Gastrocnemius medialis (tissue), 4 donors: Measurements from ENCODE around the gene SNORC. TPM values are rescaled to one million over a fixed set of nuclear protein-coding genes. Genes with fewer than 3 reads are reported as not detected.

Experiments
- ATAC-seq, 2 donors: fragments of 150-250 bp; one replicate each; pipeline ENCODE4 v1.9.1; 2016
- DNase-seq, 2 donors: peaks; one replicate each; pipeline ENCODE4 v3.0.0-alpha.2; 2019
- H3K27ac ChIP-seq, 4 donors: fragments of 200-600 bp; sonication (generic); 1 replicate in 1 of 4; 2 replicates in 3 of 4; pipeline ENCODE4 v1.5.1; 2016 to 2018; ENCODE audit warnings: mild to moderate bottlenecking in 2 of 4, moderate library complexity in 1 of 4
- H3K27me3 ChIP-seq, 3 donors: fragments of 200-600 bp; sonication (generic) in 2 of 3; 1 replicate in 1 of 3; 2 replicates in 2 of 3; pipeline versions ENCODE4 v1.5.1 to v1.6.0; 2016 to 2019; ENCODE audit warnings: mild to moderate bottlenecking in 1 of 3, moderate library complexity in 1 of 3
- H3K36me3 ChIP-seq, 2 donors: fragments of 200-600 bp; sonication (generic) in 1 of 2; one replicate each; pipeline ENCODE4 v1.5.1; 2017 to 2018
- H3K4me1 ChIP-seq, 2 donors: fragments of 200-600 bp; sonication (generic) in 1 of 2; one replicate each; pipeline ENCODE4 v1.5.1; 2016 to 2017; ENCODE audit warnings: mild to moderate bottlenecking in 2 of 2
- H3K4me3 ChIP-seq, 4 donors: fragments of 200-600 bp; sonication (generic) in 3 of 4; 1 replicate in 1 of 4; 2 replicates in 3 of 4; pipeline ENCODE4 v1.5.1; 2016 to 2019; ENCODE audit warnings: mild to moderate bottlenecking in 2 of 4
- H3K9me3 ChIP-seq, 3 donors: fragments of 200-600 bp; sonication (generic) in 2 of 3; 1 replicate in 1 of 3; 2 replicates in 2 of 3; pipeline ENCODE4 v1.5.1; 2016 to 2019
- POLR2A ChIP-seq, 2 donors: fragments of 450-650 bp; IDR thresholded peaks; one replicate each; pipeline ENCODE4 v1.6.1; 2017; ENCODE audit warnings: antibody characterized with exemption in 2 of 2, mild to moderate bottlenecking in 2 of 2, moderate library complexity in 2 of 2
- in situ Hi-C, 4 donors: fragments of 200-750 bp; cut with MboI; loops; one replicate each; pipeline versions ENCODE4 v1.15.0 to v1.8.0; 2017; ENCODE audit warnings: low sequenced_read_pairs in 4 of 4
- intact Hi-C: fragments of 100-400 bp; cut with DNase I; formaldehyde crosslinking; loops from one replicate; pipeline ENCODE4 v1.15.1; 2023; ENCODE audit warnings: low total_unique reads
- total RNA-seq, 4 donors: library from RNA; depleted of rRNA; stranded (reverse); fragments of >200 nt; gene quantifications; one replicate each; pipeline versions ENCODE4 v1.1.0 to v1.2.3, GENCODE V29; 2016
- TF ChIP-seq, protein P1 (sequence below), 5 experiments: fragments of 450-650 bp in 3 of 5; fragments of 200-600 bp in 2 of 5; sonication (generic) in 2 of 5; IDR thresholded peaks in 4 of 5; conservative IDR thresholded peaks in 1 of 5; 1 replicate in 4 of 5; 2 replicates in 1 of 5; pipeline ENCODE4 v1.5.1; 2016 to 2019; ENCODE audit warnings: antibody characterized with exemption in 5 of 5, mild to moderate bottlenecking in 3 of 5, moderate library complexity in 3 of 5

Gene SNORC
- total RNA-seq, 4 donors from 2014 or later: 0.12 to 4.1 (median 1.1) TPM

DNA sequence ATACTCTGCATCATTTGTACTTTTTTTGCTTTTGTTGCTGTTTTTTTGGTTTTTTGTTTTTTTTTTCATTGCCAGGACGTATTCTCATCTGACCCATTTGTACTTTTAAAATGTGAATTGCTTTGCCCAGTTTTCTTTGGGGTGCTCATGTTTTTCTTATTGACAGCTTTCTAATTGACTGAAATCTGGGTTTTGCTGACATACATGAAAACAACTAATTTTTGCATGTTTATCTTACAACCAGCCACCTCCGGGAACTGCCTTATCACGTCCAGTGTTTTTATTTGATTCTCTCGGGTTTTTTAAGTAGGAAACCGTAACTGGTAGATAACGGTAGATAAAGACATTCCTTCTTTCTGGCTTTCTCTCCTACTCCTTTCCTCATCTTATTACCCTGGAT, 38.6 kb downstream of the SNORC start:
- no peaks in the 10 kb centered on the region for H3K4me1 ChIP-seq
- H3K4me3 ChIP-seq: no peak overlapping the region
- no peak overlapping the region for H3K27ac ChIP-seq
- DNase-seq: no peak
- no peaks in the 10 kb centered on the region for H3K9me3 ChIP-seq
- TF ChIP-seq, protein P1, sequence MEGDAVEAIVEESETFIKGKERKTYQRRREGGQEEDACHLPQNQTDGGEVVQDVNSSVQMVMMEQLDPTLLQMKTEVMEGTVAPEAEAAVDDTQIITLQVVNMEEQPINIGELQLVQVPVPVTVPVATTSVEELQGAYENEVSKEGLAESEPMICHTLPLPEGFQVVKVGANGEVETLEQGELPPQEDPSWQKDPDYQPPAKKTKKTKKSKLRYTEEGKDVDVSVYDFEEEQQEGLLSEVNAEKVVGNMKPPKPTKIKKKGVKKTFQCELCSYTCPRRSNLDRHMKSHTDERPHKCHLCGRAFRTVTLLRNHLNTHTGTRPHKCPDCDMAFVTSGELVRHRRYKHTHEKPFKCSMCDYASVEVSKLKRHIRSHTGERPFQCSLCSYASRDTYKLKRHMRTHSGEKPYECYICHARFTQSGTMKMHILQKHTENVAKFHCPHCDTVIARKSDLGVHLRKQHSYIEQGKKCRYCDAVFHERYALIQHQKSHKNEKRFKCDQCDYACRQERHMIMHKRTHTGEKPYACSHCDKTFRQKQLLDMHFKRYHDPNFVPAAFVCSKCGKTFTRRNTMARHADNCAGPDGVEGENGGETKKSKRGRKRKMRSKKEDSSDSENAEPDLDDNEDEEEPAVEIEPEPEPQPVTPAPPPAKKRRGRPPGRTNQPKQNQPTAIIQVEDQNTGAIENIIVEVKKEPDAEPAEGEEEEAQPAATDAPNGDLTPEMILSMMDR (IDR thresholded peaks at IDR 0.05 in 4 of 5, conservative IDR thresholded peaks at IDR 0.05 in 1 of 5): no peak
- in situ Hi-C loops (no loop called here), intact Hi-C loops (no loop called here)
- no peak for ATAC-seq
- H3K27me3 ChIP-seq: peaks cover 0 to 10% (median 2%) of the 10 kb centered on the region in 3 donors
- no peaks in the 10 kb centered on the region for H3K36me3 ChIP-seq

DNA sequence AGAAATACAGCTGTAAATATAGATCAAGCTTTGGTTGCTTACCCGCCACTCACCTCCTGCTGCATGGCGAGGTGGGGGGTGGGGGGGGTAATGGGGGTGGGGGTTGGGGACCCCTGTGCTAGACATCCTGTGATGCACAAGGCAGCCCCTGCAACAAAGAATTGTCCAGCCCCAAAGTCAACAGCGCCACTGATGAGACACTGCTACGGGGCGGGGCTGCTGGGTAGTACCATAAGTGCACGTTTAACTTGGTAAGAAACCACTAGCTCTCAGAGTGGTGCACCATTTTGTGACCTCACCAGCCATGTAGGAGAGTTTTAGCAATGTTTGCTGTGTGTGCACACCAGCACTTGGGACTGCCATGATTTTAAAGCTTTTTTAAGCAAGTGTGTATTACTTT, 40.3 kb downstream of the SNORC start:
- Histone ChIP-seq H3K9me3 (no peaks in the 10 kb centered on the region), H3K4me3 (no peak overlapping the region), H3K4me1 (no peaks in the 10 kb centered on the region), H3K27ac (no peak overlapping the region), H3K36me3 (no peaks in the 10 kb centered on the region), H3K27me3 (peaks cover 0 to 10% (median 2%) of the 10 kb centered on the region in 3 donors)
- no peak for DNase-seq
- intact Hi-C loops: no loop called here
- in situ Hi-C loops: no loop called here
- ATAC-seq: no peak
- TF ChIP-seq, protein P1 (IDR thresholded peaks at IDR 0.05 in 4 of 5, conservative IDR thresholded peaks at IDR 0.05 in 1 of 5): no peak
- no peak for TF ChIP-seq POLR2A (IDR thresholded peaks at IDR 0.05)

DNA sequence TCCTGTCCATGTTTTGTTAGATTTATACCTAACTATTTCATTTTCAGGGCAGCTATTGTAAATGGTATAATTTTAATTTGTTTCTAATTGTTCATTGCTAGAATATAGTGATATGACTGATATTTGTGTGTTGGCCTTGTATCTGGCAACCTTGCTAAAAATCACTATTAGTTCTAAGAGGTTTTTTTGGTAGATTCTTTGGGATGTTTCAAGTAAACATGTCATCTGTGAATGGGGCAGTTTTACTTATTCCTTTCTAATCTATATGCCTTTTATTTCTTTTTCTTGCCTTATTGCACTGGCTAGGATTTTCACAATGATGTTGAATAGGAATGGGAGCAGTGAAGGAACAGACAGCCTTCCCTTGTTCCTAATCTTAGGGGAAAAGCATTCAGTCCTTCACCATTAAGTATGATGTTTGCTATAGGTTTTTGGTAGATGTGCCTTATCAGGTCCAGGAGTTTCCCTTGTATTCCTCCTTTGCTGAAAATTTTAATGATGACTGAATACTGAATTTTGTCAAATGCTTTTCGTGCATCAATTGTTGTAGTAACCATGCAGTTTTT, 41.7 kb downstream of the SNORC start:
- in situ Hi-C loops (no loop called here), intact Hi-C loops (no loop called here)
- DNase-seq (no peak), ATAC-seq (no peak)
- H3K9me3 ChIP-seq: no peaks in the 10 kb centered on the region
- H3K4me3 ChIP-seq: peak overlapping the region in 1 of 4 donors; percentile 18
- TF ChIP-seq, protein P1 (IDR thresholded peaks at IDR 0.05 in 4 of 5, conservative IDR thresholded peaks at IDR 0.05 in 1 of 5): no peak
- no peak for TF ChIP-seq POLR2A (IDR thresholded peaks at IDR 0.05)
- H3K27me3 ChIP-seq: peaks cover 0 to 10% (median 5%) of the 10 kb centered on the region in 3 donors
- H3K4me1 ChIP-seq: no peaks in the 10 kb centered on the region
- H3K36me3 ChIP-seq: no peaks in the 10 kb centered on the region
- no peak overlapping the region for H3K27ac ChIP-seq

DNA sequence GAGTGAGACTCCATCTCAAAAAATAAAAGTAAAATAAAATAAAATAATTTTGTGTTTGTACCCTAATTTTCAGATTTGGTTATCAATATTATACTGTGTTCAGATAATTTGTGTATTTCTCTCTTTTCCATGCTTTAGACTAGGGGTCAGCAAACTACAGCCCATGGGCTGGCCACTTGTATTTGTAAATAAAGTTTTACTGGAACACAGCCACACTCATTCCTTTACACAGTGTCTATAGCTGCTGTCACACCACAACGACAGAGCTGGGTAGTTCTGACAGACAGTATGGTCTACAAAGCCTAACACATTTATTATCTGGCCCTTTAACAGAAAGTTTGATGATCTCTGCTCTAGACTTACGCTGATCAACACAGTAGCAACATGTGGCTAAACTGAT, 43.8 kb downstream of the SNORC start:
- no peaks in the 10 kb centered on the region for H3K4me1 ChIP-seq
- H3K27me3 ChIP-seq: peaks cover 0 to 10% (median 8%) of the 10 kb centered on the region in 3 donors
- H3K4me3 ChIP-seq: no peak overlapping the region
- no peaks in the 10 kb centered on the region for H3K9me3 ChIP-seq
- no peak for TF ChIP-seq POLR2A (IDR thresholded peaks at IDR 0.05)
- TF ChIP-seq, protein P1 (IDR thresholded peaks at IDR 0.05 in 4 of 5, conservative IDR thresholded peaks at IDR 0.05 in 1 of 5): no peak
- in situ Hi-C loops (no loop called here), intact Hi-C loops (no loop called here)
- no peaks in the 10 kb centered on the region for H3K36me3 ChIP-seq
- ATAC-seq: no peak
- no peak overlapping the region for H3K27ac ChIP-seq
- DNase-seq: no peak

DNA sequence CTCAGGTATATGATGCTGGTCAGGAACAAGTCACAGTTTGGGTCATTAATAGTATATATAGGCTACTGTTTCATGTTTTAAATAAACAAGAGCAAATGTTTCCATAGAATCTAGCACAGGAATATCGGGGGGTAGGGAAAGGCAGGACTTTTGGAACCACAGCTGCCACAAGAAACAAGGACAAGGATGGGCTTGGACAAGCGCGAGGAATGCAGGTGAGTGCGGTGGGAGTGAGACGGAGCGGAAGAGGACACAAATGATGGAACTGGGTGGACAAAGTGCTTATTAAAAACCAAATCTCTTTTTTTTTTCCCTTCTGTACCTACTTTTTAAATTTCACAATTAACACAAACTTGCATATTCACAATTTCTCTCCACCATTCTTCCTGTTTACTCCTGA, 49.1 kb downstream of the SNORC start:
- H3K27me3 ChIP-seq: peaks cover 0 to 15% (median 4%) of the 10 kb centered on the region in 3 donors
- no peaks in the 10 kb centered on the region for H3K36me3 ChIP-seq
- no peaks in the 10 kb centered on the region for H3K4me1 ChIP-seq
- intact Hi-C loops: no loop called here
- H3K27ac ChIP-seq: no peak overlapping the region
- in situ Hi-C loops: no loop called here
- no peak for ATAC-seq
- no peak for DNase-seq
- H3K4me3 ChIP-seq: no peak overlapping the region
- no peak for TF ChIP-seq POLR2A (IDR thresholded peaks at IDR 0.05)
- TF ChIP-seq, protein P1 (IDR thresholded peaks at IDR 0.05 in 4 of 5, conservative IDR thresholded peaks at IDR 0.05 in 1 of 5): no peak
- no peaks in the 10 kb centered on the region for H3K9me3 ChIP-seq
